ENCODE measurements around the gene KCNK13.

DNA sequence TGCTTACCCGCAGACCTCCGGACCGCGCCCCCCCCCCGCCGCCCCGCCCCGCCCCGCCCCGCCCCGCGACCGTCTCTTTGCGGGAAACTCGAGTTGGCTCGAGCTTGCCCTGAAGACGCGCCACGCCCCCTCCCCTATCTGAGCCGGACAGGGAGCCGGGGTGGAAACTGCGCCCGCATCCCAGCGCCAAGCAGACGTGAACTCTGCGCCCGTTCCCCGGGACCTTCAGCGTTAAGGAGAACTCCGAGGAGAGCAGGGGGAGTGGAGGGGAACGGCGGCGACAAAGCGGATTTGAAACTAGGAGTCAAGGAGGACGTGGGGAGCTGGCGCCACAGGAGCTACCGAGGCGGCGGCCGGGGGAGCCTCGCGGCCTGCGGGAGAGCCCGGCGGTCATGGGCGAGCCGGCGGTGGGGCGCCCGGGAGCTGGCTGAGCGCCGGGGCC is at the start of gene KCNK13:
- TF ChIP-seq POLR2AphosphoS5 (IDR thresholded peaks at IDR 0.05; ENCODE audit: low read depth, low read length) (no peak), MEF2D (CRISPR knock-in tag; IDR thresholded peaks at IDR 0.05) (no peak)

Measured in HepG2 (cell line).